Stimulated activated CD4-positive, alpha-beta T cell treated with anti-CD3 and anti-CD28 coated beads, TNF-alpha, amount 100 ng/mL, for 48 hours (primary cell): ENCODE data around the gene MARF1.
A peak's percentile ranks its signal among the peaks of the same experiment; 100 is the strongest.
"Not testable (repeated sequence)": the region's sequence is repeated elsewhere in the genome, so short reads cannot be mapped to it uniquely, and the experiment has no call there.

Experiments used
- DNase-seq, 3 donors: peaks; one replicate each; pipeline ENCODE4 v3.0.0-alpha.2; 2020; ENCODE audit warnings: low read depth in 3 of 3

Gene MARF1

DNA sequence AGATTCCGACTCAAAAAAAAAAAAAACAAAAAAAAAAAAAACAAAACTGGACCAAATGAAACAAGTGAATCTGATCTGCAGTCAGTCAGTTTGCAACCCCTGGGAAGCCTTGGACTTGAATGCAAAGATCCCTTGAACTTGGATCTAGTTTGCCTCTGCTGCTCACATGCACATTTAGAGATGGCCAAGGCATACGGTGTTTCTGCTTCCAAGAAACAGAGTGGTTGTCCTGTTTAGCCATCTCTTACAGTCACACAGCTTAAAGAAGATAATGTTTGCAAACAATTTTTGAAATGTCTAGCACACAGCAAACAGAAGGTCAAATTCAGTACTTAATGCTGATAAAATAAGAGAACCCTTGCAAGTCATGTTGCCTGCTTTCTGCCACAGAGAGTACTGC, 11.6 kb upstream of the MARF1 start:
- DNase-seq: no peak

GRCh38 chr16:15653227-15653626, 10.3 kb upstream of the MARF1 start:
- no peak for DNase-seq

DNA sequence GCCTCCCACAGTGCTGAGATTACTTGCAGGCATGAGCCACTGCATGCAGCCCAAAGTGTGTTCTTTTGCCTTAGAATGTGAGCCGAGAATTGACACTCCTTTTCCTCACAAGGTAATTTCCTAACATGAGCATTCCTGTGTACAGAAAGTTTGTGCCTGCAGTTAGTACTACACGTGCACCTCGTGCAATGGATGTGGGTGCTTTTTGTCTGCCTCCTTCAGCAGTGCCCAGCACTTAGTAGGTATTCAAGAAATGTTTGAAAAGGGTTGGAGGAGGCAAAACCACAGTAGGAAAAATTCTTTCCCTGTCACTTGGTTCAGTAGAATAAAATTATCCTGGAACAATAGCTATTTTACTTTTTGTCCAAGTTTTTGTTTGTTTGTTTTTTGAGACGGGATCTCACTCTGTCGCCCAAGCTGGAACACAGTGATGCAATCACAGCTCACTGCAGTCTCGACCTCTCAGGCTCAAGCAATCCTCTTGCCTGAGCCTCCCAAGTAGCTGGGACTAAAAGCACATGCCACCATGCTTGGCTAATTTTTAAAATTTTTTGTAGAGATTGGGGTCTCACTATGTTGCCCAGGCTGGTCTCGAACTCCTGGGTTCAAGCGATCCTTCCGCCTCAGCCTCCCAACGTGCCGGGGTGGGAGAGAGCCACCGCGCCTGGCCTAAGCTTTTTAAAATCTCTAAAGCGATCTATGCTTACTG, 9.5 kb upstream of the MARF1 start:
- no peak for DNase-seq

- peak in 1 of 3 donors; percentile 26 for DNase-seq
These were observed 7.8 kb upstream of the MARF1 start for GRCh38 chr16:15650698-15651171.

DNA sequence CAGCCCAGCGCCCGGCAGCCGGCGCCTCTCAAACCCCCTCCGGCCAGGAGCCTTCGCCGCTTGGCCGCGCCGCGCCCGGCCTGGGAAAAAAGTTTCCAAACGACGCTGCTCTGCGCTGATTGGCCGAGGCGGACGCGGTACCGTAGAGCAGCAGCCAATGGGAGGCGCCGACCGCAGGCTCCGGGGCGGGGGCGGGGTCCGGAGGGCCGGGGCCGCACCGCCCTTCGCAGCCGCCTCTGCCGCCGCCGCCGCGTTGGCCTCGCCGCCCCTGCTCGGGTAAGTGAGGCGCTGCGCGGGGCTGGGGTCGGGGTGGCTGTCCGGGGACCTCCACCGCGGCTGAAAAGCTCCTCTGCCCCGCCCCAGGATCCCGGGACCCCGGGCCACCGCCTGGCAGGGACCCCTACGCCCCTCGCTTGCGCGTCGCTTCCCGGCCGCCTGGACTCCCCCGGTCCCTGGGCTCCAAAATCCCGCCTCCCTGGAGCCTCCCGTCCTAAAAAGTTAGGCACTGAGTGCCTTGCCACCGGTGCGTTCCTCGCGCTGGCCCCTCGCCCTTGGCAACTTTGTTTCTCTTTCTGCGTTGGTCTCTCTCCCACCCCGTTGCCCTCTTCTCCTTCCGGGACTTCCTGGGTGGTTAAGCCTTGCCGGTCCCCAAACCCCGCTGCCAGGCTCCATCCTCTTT, 7.2 kb upstream of the MARF1 start, which contains the start of gene NDE1:
TSS of gene NDE1 (plus strand) at position 227 of the 679 bp plus-strand sequence. CDS start 14,534 bp downstream, outside the sequence.
- DNase-seq: peak; percentile 71 to 85 (median 79)

DNA sequence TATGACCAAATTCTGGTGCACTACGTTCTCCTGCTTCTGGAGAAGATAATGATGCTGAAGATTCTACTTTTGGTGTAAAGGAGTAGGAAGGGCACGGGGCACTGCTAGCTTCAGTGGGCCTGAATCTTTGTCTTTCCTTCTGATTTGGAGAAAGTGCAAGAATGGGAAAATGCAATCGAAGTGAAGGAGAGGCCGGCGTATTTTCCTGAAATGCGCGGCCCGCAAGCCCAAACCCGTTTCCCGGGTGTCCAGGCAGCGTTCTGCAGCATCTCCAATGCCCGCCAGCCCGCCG, 6.7 kb upstream of the MARF1 start:
- no peak for DNase-seq

GRCh38 chr16:15649311-15649710, 6.4 kb upstream of the MARF1 start:
- DNase-seq: not testable (repeated sequence)

GRCh38 chr16:15648135-15648730, 5.3 kb upstream of the MARF1 start:
- no peak for DNase-seq

DNA sequence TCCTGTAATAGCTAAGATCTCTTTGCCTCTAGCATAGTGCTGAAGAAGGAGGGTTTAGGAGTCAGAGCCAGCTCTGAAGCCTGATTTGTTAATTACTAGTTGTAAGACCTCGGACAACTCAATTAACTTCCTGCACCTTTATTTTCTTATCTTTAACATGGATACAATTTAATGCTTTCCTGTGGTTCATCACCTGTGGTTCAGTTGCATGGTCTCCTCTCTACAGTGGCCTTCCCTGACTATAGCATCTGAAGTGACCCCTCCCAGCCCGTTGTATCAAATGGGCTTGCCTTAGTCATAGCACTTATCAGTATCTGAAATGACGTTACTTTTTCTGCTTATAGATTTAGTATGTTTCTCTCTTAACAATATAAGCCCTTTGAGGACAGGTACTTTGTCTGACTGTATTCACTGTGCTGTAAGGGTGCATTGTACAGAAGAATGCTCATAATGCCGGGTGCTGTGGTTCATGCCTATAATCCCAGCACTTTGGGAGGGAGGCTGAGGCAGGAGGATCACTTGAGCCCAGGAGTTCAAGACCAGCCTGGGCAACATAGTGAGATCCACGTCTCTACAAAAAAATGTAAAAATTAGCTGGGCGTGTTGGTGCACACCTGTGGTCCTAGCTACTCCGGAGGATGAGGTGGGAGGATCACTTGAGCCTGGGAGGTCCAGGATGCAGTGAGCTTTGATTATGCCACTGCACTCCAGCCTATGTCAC, 4.5 kb upstream of the MARF1 start:
- DNase-seq: no peak

- DNase-seq: not testable (repeated sequence)
These were observed 3.8 kb upstream of the MARF1 start for GRCh38 chr16:15646557-15647293.

DNA sequence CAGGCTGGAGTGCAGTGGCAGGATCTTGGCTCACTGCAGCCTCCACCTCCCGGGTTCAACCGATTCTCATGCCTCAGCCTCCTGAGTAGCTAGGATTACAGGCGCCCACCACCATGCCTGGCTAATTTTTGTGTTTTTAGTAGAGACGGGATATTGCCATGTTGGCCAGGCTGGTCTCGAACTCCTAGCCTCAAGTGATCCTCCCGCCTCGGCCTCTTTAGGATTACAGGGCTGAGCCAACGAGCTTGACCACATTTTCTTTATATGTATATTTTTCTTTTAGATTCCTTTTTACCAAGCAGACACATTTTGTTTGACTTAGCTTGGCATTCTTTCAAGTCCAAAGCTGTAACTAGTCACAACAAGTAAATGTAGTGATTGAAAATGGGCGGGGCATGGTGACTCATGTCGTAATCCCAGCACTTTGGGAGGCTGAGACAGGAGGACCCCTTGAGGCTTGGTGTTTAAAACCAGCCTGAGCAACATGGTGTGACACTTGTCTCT, 2.1 kb upstream of the MARF1 start:
- DNase-seq: peak in 1 of 3 donors; percentile 22

DNA sequence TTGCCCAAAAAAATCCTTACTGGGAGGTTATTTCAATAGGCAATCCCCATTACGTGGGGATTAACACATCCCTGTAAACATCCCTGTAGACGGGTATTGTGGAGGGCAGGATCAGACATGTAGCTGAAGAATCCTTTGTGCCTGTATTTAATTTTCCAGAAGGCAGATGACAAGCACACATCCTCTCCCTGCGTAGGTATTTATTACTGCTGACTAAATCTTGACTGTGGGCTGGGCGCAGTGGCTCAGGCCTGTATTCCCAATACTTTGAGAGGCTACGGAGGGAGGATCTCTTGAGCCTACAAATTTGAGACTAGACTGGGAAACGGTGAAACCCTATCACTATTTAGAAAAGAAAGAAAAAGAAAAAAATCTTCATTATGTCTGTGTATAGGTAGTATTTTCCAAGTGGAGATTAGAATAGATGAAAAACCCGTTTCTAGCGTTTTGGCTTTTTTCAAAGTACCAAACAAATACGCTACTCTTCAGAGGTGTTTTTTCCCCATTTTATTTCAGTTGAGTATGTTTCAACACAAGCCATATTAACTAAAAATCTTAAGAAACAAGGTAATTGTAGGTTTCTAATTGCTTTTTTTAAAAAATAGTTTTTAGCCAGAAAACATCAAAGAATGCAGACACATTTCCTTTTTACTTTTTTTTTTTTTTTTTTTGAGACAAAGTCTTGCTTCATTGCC, 1.5 kb upstream of the MARF1 start:
- no peak for DNase-seq

DNA sequence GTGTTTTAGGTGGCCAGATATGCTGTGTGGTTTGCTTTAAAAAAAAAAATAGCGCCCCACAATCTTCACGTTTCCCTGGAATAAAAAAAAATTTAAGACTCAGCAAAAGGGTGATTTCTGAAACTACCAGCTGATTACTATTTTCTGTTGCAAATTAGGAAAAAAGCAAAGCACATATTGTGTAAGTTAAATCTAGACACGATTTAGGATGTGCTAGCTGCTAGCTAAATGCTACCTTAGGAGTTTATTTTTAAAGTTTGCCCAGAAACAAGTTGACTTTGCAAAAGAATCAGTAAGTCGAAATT, 944 bp upstream of the MARF1 start:
- DNase-seq: no peak

DNA sequence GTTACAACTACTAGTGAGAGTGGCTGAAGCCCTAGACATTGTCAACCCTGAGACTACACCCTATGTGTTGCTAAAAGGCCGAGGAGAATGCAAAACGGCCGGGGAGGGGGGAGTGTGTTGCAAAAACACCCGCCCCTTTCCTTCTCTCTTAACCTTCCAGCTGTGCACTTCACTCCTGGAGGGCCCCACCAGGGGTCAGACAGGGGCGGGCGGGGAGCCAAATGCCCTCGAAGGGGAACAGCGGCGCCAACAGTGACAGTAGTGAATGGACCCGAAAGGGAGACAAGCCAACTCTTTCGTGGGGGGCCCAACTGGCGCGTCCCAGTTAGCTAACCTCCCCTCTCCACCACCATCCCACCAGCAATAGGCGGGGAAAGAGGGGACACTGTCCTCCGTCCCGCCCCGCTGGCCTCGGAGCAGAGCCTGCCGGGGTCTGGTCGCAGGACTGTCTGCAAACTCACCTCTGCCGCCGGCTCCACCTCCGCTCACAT, 352 bp downstream of the MARF1 start:
- peak; percentile 60 to 82 (median 67) for DNase-seq

- DNase-seq: no peak
These were observed 999 bp downstream of the MARF1 start for GRCh38 chr16:15641753-15642556.

DNA sequence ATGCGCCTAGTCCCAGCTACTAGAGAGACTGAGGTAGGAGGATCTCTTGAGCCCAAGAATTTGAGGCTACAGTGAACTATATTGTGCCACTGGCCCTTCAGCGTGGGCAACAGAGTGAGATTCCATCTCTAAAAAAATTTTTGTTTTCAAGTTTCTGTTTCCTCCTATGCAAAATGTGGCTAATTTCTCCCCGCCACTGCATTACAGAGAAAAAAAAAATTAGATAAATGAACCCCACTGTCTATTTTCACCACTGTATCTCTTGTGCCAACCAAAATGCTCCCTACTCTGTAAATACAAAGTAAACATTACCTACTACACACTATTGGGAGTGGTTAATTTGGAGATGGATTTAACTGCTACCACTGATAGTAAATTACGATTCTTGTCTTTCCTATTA, 2.0 kb downstream of the MARF1 start:
- DNase-seq: no peak

- DNase-seq: no peak
These were observed 3.8 kb downstream of the MARF1 start for GRCh38 chr16:15639061-15639568.

GRCh38 chr16:15636392-15636873, 6.5 kb downstream of the MARF1 start:
- no peak for DNase-seq

GRCh38 chr16:15635926-15636325, 7.0 kb downstream of the MARF1 start:
- no peak for DNase-seq
